Activated naive CD4-positive, alpha-beta T cell treated with anti-CD3 and anti-CD28 coated beads, Interleukin-2, amount 50 U/mL, for 72 hours (primary cell): ENCODE measurements around the gene NGLY1. TPM values are rescaled to one million over a fixed set of nuclear protein-coding genes. Genes with fewer than 3 reads are reported as not detected.

ENCODE experiments used
- ATAC-seq, 2 donors: fragments of 150-1000 bp; cut with Tn5 transposase; 2 replicates each; pipeline ENCODE4 v1.10.0; 2021; ENCODE audit warnings: mild to moderate bottlenecking in 2 of 2, moderate library complexity in 2 of 2
- DNase-seq, 2 donors: peaks; one replicate each; pipeline ENCODE4 v3.0.0; 2021 to 2022; ENCODE audit warnings: low spot score in 2 of 2
- H3K27ac Mint-ChIP-seq, 2 donors: one replicate each; pipeline ENCODE4 v1.8.0; 2022; ENCODE audit warnings: mild to moderate bottlenecking in 2 of 2, mixed read lengths in 2 of 2
- H3K36me3 Mint-ChIP-seq, 2 donors: one replicate each; pipeline ENCODE4 v1.8.0; 2022; ENCODE audit warnings: mixed read lengths in 2 of 2
- H3K9me3 Mint-ChIP-seq, 2 donors: one replicate each; pipeline ENCODE4 v1.8.0; 2022; ENCODE audit warnings: mixed read lengths in 2 of 2
- total RNA-seq, 2 donors: library from RNA; stranded (reverse); gene quantifications; one replicate each; pipeline ENCODE4 v1.2.3, GENCODE V29; 2022

Gene NGLY1
- total RNA-seq, 2 donors from 2014 or later: 82.0 to 110 TPM

GRCh38 chr3:25748189-25748588 lies 35.1 kb downstream of the NGLY1 start:
- Mint-ChIP-seq H3K27ac (no peak overlapping the region), H3K9me3 (no peaks in the 10 kb centered on the region), H3K36me3 (peaks cover 46 to 59% of the 10 kb centered on the region in 2 donors)
- ATAC-seq (no peak), DNase-seq (no peak)

- no peak overlapping the region for H3K27ac Mint-ChIP-seq
- no peak for ATAC-seq
These were observed 36.2 kb downstream of the NGLY1 start for GRCh38 chr3:25747033-25747432.

GRCh38 chr3:25744470-25744869 lies 38.8 kb downstream of the NGLY1 start:
- ATAC-seq: no peak
- peaks cover 38 to 49% of the 10 kb centered on the region in 2 donors for H3K36me3 Mint-ChIP-seq
- H3K9me3 Mint-ChIP-seq: no peaks in the 10 kb centered on the region
- H3K27ac Mint-ChIP-seq: peak overlapping the region in 1 of 2 donors; percentile 40
- DNase-seq: no peak

More at GRCh38 chr3:25747033-25747432, 36.2 kb downstream of the NGLY1 start:
- DNase-seq: no peak
- H3K36me3 Mint-ChIP-seq: peaks cover 46 to 59% of the 10 kb centered on the region in 2 donors
- H3K9me3 Mint-ChIP-seq: no peaks in the 10 kb centered on the region

- ATAC-seq (no peak), DNase-seq (no peak)
- Mint-ChIP-seq H3K27ac (no peak overlapping the region), H3K9me3 (no peaks in the 10 kb centered on the region), H3K36me3 (peaks cover 4 to 43% of the 10 kb centered on the region in 2 donors)
These were observed 55.1 kb downstream of the NGLY1 start for GRCh38 chr3:25728101-25728500.

GRCh38 chr3:25727316-25727715 lies 55.9 kb downstream of the NGLY1 start:
- Mint-ChIP-seq H3K9me3 (no peaks in the 10 kb centered on the region), H3K36me3 (peaks cover 0 to 43% of the 10 kb centered on the region in 2 donors), H3K27ac (no peak overlapping the region)
- ATAC-seq (no peak), DNase-seq (no peak)

- Mint-ChIP-seq H3K9me3 (no peaks in the 10 kb centered on the region), H3K27ac (no peak overlapping the region), H3K36me3 (peaks cover 0 to 37% of the 10 kb centered on the region in 2 donors)
- DNase-seq (no peak), ATAC-seq (no peak)
These were observed 57.4 kb downstream of the NGLY1 start for GRCh38 chr3:25725810-25726209.

- ATAC-seq (no peak), DNase-seq (no peak)
- H3K9me3 Mint-ChIP-seq: no peaks in the 10 kb centered on the region
- peaks cover 0 to 37% of the 10 kb centered on the region in 2 donors for H3K36me3 Mint-ChIP-seq
- no peak overlapping the region for H3K27ac Mint-ChIP-seq
These were observed 58.1 kb downstream of the NGLY1 start for GRCh38 chr3:25724948-25725645.

- DNase-seq (no peak), ATAC-seq (no peak)
- Mint-ChIP-seq H3K27ac (no peak overlapping the region), H3K9me3 (no peaks in the 10 kb centered on the region), H3K36me3 (peaks cover 0 to 32% of the 10 kb centered on the region in 2 donors)
These were observed 59.4 kb downstream of the NGLY1 start for GRCh38 chr3:25723802-25724201.

- peaks cover 4% of the 10 kb centered on the region in 2 donors for H3K9me3 Mint-ChIP-seq
- no peak overlapping the region for H3K27ac Mint-ChIP-seq
- DNase-seq: no peak
- peaks cover 5 to 11% of the 10 kb centered on the region in 2 donors for H3K36me3 Mint-ChIP-seq
- no peak for ATAC-seq
These were observed 63.9 kb downstream of the NGLY1 start for GRCh38 chr3:25719321-25719720.

GRCh38 chr3:25713341-25713985 lies 69.8 kb downstream of the NGLY1 start:
- H3K27ac Mint-ChIP-seq: no peak overlapping the region
- DNase-seq (no peak), ATAC-seq (no peak)
- peaks cover 5 to 7% of the 10 kb centered on the region in 2 donors for H3K36me3 Mint-ChIP-seq
- H3K9me3 Mint-ChIP-seq: peaks cover 4% of the 10 kb centered on the region in 2 donors

- no peaks in the 10 kb centered on the region for H3K36me3 Mint-ChIP-seq
These were observed 72.2 kb downstream of the NGLY1 start for GRCh38 chr3:25711090-25711489.

GRCh38 chr3:25708036-25708435 lies 75.2 kb downstream of the NGLY1 start:
- H3K27ac Mint-ChIP-seq: no peak overlapping the region

More at GRCh38 chr3:25711090-25711489, 72.2 kb downstream of the NGLY1 start:
- ATAC-seq: no peak
- Mint-ChIP-seq H3K9me3 (no peaks in the 10 kb centered on the region), H3K27ac (no peak overlapping the region)
- DNase-seq: no peak

GRCh38 chr3:25707268-25707926 lies 75.8 kb downstream of the NGLY1 start:
- H3K36me3 Mint-ChIP-seq: no peaks in the 10 kb centered on the region
- H3K27ac Mint-ChIP-seq: no peak overlapping the region
- H3K9me3 Mint-ChIP-seq: no peaks in the 10 kb centered on the region
- no peak for DNase-seq
- ATAC-seq: no peak

More at GRCh38 chr3:25708036-25708435, 75.2 kb downstream of the NGLY1 start:
- no peaks in the 10 kb centered on the region for H3K9me3 Mint-ChIP-seq
- DNase-seq (no peak), ATAC-seq (no peak)
- H3K36me3 Mint-ChIP-seq: no peaks in the 10 kb centered on the region

GRCh38 chr3:25706213-25706612 lies 77.0 kb downstream of the NGLY1 start:
- no peak overlapping the region for H3K27ac Mint-ChIP-seq
- H3K36me3 Mint-ChIP-seq: no peaks in the 10 kb centered on the region
- no peak for ATAC-seq
- DNase-seq: no peak
- H3K9me3 Mint-ChIP-seq: no peaks in the 10 kb centered on the region

- no peak for ATAC-seq
These were observed 85.7 kb downstream of the NGLY1 start for GRCh38 chr3:25697553-25697952.

GRCh38 chr3:25695731-25696420 lies 87.4 kb downstream of the NGLY1 start:
- ATAC-seq (no peak), DNase-seq (no peak)
- Mint-ChIP-seq H3K27ac (no peak overlapping the region), H3K9me3 (no peaks in the 10 kb centered on the region), H3K36me3 (no peaks in the 10 kb centered on the region)

More at GRCh38 chr3:25697553-25697952, 85.7 kb downstream of the NGLY1 start:
- Mint-ChIP-seq H3K36me3 (no peaks in the 10 kb centered on the region), H3K9me3 (no peaks in the 10 kb centered on the region), H3K27ac (no peak overlapping the region)
- no peak for DNase-seq

- Mint-ChIP-seq H3K27ac (no peak overlapping the region), H3K9me3 (no peaks in the 10 kb centered on the region), H3K36me3 (no peaks in the 10 kb centered on the region)
- DNase-seq: no peak
- no peak for ATAC-seq
These were observed 90.0 kb downstream of the NGLY1 start for GRCh38 chr3:25693238-25693637.
